Activated CD4-positive, alpha-beta T cell treated with anti-CD3 and anti-CD28 coated beads for 36 hours (primary cell): ENCODE data around the gene RASA3. TPM values are rescaled to one million over a fixed set of nuclear protein-coding genes. Genes with fewer than 3 reads are reported as not detected.
A peak's percentile ranks its signal among the peaks of the same experiment; 100 is the strongest.
"Not testable (repeated sequence)": the region's sequence is repeated elsewhere in the genome, so short reads cannot be mapped to it uniquely, and the experiment has no call there.

Experiments used
- ATAC-seq: fragments of 200-7000 bp; cut with Tn5 transposase; one replicate; pipeline ENCODE4 v1.10.0; 2021; ENCODE audit warnings: mild to moderate bottlenecking, moderate library complexity
- CTCF ChIA-PET: fragments of 350-600 bp; sonication (Branson Sonifier 250); formaldehyde crosslinking; loops from one replicate; lab custom pipeline; 2021; ENCODE audit warnings: antibody characterized with exemption; lab: Charles Lee
- POLR2A ChIA-PET: fragments of 350-600 bp; sonication (Branson Sonifier 250); formaldehyde crosslinking; loops from one replicate; lab custom pipeline; 2021; ENCODE audit warnings: antibody characterized with exemption, inconsistent platforms; lab: Charles Lee
- DNase-seq: peaks from one replicate; pipeline ENCODE4 v3.0.0-alpha.2; 2020
- H3K27ac Mint-ChIP-seq: one replicate; pipeline ENCODE4 v1.8.0; 2021; ENCODE audit warnings: mixed read lengths
- H3K27me3 Mint-ChIP-seq: one replicate; pipeline ENCODE4 v1.8.0; 2021; ENCODE audit warnings: mixed read lengths
- H3K36me3 Mint-ChIP-seq: one replicate; pipeline ENCODE4 v1.8.0; 2021; ENCODE audit warnings: low read depth, mixed read lengths
- H3K4me1 Mint-ChIP-seq: one replicate; pipeline ENCODE4 v1.8.0; 2021; ENCODE audit warnings: mixed read lengths
- H3K4me3 Mint-ChIP-seq: one replicate; pipeline ENCODE4 v1.8.0; 2021; ENCODE audit warnings: mild to moderate bottlenecking, moderate library complexity, mixed read lengths
- H3K9me3 Mint-ChIP-seq: one replicate; pipeline ENCODE4 v1.8.0; 2021; ENCODE audit warnings: low read depth, mixed read lengths
- intact Hi-C, 2 experiments: fragments of 100-400 bp; cut with DNase I in 1 of 2; cut with micrococcal nuclease in 1 of 2; formaldehyde crosslinking; loops; one replicate each; pipeline versions ENCODE4 v1.14.2 to v1.15.1; 2022 to 2024; cut with DNase I, micrococcal nuclease
- total RNA-seq, 2 experiments: library from RNA; stranded (reverse); gene quantifications; one replicate each; pipeline ENCODE4 v1.2.3, GENCODE V29; 2021

Gene RASA3
- total RNA-seq, 2 experiments from 2014 or later: 33.0 to 34.7 TPM

DNA sequence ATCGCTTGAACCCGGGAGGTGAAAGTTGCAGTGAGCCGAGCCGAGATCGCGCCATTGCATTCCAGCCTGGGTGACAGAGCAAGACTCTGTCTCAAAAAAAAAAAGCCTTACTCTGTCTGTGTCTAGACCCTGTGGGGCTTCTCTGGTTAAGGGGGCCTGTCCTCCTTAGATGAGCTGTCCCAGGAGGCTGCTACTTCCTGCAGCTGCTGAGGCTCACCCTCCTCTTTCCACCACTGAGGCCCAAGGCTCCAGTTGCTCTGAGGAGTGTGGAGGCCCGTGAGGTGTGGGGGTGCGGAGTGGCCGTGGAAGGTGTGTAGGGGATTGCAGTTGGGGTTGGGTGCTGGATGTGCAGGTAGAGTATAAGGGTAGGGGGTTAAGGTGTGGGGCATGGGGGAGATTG, 22.1 kb upstream of the RASA3 start:
- Mint-ChIP-seq H3K36me3 (no peaks in the 10 kb centered on the region), H3K27me3 (no peaks in the 10 kb centered on the region), H3K4me1 (peaks cover 68% of the 10 kb centered on the region), H3K9me3 (peaks cover 4% of the 10 kb centered on the region), H3K27ac (peak overlapping the region; percentile 24), H3K4me3 (no peak overlapping the region)
- peak; percentile 22 for DNase-seq
- ChIA-PET POLR2A (no interaction called here), CTCF (no interaction called here)
- no peak for ATAC-seq
- intact Hi-C loops: no loop called here

GRCh38 chr13:114153485-114154080, 21.2 kb upstream of the RASA3 start:
- CTCF ChIA-PET: no interaction called here
- H3K4me3 Mint-ChIP-seq: no peak overlapping the region
- no peaks in the 10 kb centered on the region for H3K27me3 Mint-ChIP-seq
- POLR2A ChIA-PET: no interaction called here
- peaks cover 72% of the 10 kb centered on the region for H3K4me1 Mint-ChIP-seq
- H3K36me3 Mint-ChIP-seq: no peaks in the 10 kb centered on the region
- peak overlapping the region; percentile 24 for H3K27ac Mint-ChIP-seq
- DNase-seq: no peak
- intact Hi-C loops: no loop called here
- ATAC-seq: no peak
- peaks cover 2% of the 10 kb centered on the region for H3K9me3 Mint-ChIP-seq

DNA sequence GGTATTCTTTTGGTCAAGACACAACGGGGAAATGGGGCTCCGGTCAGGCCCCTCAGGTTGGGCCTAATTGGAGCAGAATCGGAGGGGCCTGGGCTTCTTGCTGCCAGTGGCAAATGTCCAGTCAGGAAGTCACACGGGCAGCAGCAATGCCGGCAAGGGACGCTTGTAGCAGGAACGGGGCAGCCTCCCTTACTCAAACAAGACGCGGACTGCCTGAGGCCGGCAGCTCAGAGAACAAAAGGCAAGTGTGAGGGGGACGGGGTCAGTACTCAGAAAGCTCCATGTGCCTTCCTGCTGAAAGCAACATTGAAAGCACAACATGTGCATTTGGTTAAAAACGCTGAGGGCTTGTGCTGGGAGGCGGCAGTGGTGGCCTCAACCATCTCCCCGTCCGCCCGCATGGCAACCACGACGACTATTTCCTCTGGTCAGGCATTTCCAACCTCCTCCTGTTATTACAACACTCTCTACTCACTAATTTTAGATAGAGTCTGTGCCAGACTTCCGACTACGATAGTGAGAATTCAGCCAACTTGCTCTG, 20.5 kb upstream of the RASA3 start:
- peak overlapping the region; percentile 45 for H3K27ac Mint-ChIP-seq
- H3K36me3 Mint-ChIP-seq: no peaks in the 10 kb centered on the region
- H3K9me3 Mint-ChIP-seq: peaks cover 2% of the 10 kb centered on the region
- no peak overlapping the region for H3K4me3 Mint-ChIP-seq
- ChIA-PET CTCF (interaction anchor here (1.1 to 1.3 kb wide), 2 partner anchors 14 to 21 kb away, joined by 4 to 7 read pairs; partner anchors contain the start of gene RASA3), POLR2A (no interaction called here)
- no peaks in the 10 kb centered on the region for H3K27me3 Mint-ChIP-seq
- peaks cover 73% of the 10 kb centered on the region for H3K4me1 Mint-ChIP-seq
- no peak for ATAC-seq
- DNase-seq: no peak
- intact Hi-C loops: no loop called here

DNA sequence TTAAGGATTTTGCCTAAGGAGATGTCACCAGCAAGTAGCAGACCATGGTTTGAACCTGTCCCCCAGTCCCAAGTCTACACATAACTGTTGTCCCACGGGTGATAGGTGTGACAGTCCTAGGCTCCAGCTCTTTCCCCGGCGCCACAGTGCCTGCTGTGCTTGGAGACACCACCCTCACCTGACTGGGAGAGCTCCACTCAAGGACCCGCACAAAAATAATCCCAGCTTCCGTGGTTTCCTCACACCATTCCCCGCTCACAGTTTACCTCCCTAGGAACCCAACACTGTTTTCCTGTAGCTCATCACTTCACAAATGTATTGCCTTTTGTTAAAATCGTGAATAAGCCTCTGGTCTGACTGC, 19.8 kb upstream of the RASA3 start:
- Mint-ChIP-seq H3K36me3 (no peaks in the 10 kb centered on the region), H3K4me3 (no peak overlapping the region), H3K27me3 (no peaks in the 10 kb centered on the region), H3K27ac (peak overlapping the region; percentile 45), H3K4me1 (peaks cover 72% of the 10 kb centered on the region), H3K9me3 (peaks cover 2% of the 10 kb centered on the region)
- intact Hi-C loops: no loop called here
- ChIA-PET POLR2A (no interaction called here), CTCF (interaction anchor here (1.1 to 1.5 kb wide), 4 partner anchors 9 to 74 kb away, joined by 4 to 7 read pairs (median 6); partner anchors contain the start of gene RASA3)
- no peak for DNase-seq
- no peak for ATAC-seq

GRCh38 chr13:114151565-114152284, 19.3 kb upstream of the RASA3 start:
- ChIA-PET POLR2A (no interaction called here), CTCF (interaction anchor here (0.5 to 1.5 kb wide), 7 partner anchors 9 to 290 kb away, joined by 3 to 7 read pairs (median 4); partner anchors contain the start of gene RASA3)
- H3K9me3 Mint-ChIP-seq: peaks cover 2% of the 10 kb centered on the region
- no peaks in the 10 kb centered on the region for H3K27me3 Mint-ChIP-seq
- H3K4me3 Mint-ChIP-seq: peak overlapping the region; percentile 32
- H3K27ac Mint-ChIP-seq: peak overlapping the region; percentile 79
- H3K36me3 Mint-ChIP-seq: no peaks in the 10 kb centered on the region
- H3K4me1 Mint-ChIP-seq: peaks cover 69% of the 10 kb centered on the region
- intact Hi-C loops: no loop called here
- peak; percentile 87 for DNase-seq
- ATAC-seq: peak; percentile 59

- CTCF ChIA-PET: interaction anchor here (0.5 to 1.5 kb wide), 5 partner anchors 8 to 289 kb away, joined by 3 to 7 read pairs (median 4); no protein-coding TSS in a partner anchor
- ATAC-seq (no peak), DNase-seq (peak; percentile 22)
- H3K4me1 Mint-ChIP-seq: peaks cover 64% of the 10 kb centered on the region
- H3K27me3 Mint-ChIP-seq: no peaks in the 10 kb centered on the region
- no peaks in the 10 kb centered on the region for H3K36me3 Mint-ChIP-seq
- H3K4me3 Mint-ChIP-seq: peak overlapping the region; percentile 32
- peaks cover 2% of the 10 kb centered on the region for H3K9me3 Mint-ChIP-seq
- POLR2A ChIA-PET: no interaction called here
- H3K27ac Mint-ChIP-seq: peak overlapping the region; percentile 79
- intact Hi-C loops: no loop called here
Observed at GRCh38 chr13:114151031-114151430, 18.6 kb upstream of the RASA3 start.

GRCh38 chr13:114149774-114150740, 17.6 kb upstream of the RASA3 start:
- intact Hi-C loops: loop anchor here in 1 of 2 experiments (5.0 kb wide), 1 partner anchor 38 kb away; no protein-coding TSS in a partner anchor
- Mint-ChIP-seq H3K27me3 (no peaks in the 10 kb centered on the region), H3K4me1 (peaks cover 64% of the 10 kb centered on the region), H3K9me3 (peaks cover 2% of the 10 kb centered on the region), H3K4me3 (no peak overlapping the region), H3K36me3 (no peaks in the 10 kb centered on the region), H3K27ac (peak overlapping the region; percentile 87)
- CTCF ChIA-PET: interaction anchor here (0.6 kb wide), 1 partner anchor 22 kb away, joined by 3 read pairs; no protein-coding TSS in a partner anchor
- ATAC-seq: no peak
- POLR2A ChIA-PET: no interaction called here
- DNase-seq: no peak

- Mint-ChIP-seq H3K4me1 (peaks cover 56% of the 10 kb centered on the region), H3K27ac (peak overlapping the region; percentile 87), H3K4me3 (peak overlapping the region; percentile 30)
- not testable (repeated sequence) for H3K27me3 Mint-ChIP-seq, ATAC-seq, DNase-seq, H3K9me3 Mint-ChIP-seq, H3K36me3 Mint-ChIP-seq
- POLR2A ChIA-PET: interaction anchor here (1.5 kb wide), 1 partner anchor 81 kb away, joined by 9 read pairs; no protein-coding TSS in a partner anchor
- CTCF ChIA-PET: interaction anchor here (0.6 to 1.2 kb wide), 8 partner anchors 11 to 129 kb away, joined by 3 to 5 read pairs (median 3); no protein-coding TSS in a partner anchor
- intact Hi-C loops: loop anchor here (1.0 to 5.0 kb wide), 3 partner anchors 20 to 82 kb away; no protein-coding TSS in a partner anchor
Observed at GRCh38 chr13:114148886-114149285, 16.5 kb upstream of the RASA3 start.

DNA sequence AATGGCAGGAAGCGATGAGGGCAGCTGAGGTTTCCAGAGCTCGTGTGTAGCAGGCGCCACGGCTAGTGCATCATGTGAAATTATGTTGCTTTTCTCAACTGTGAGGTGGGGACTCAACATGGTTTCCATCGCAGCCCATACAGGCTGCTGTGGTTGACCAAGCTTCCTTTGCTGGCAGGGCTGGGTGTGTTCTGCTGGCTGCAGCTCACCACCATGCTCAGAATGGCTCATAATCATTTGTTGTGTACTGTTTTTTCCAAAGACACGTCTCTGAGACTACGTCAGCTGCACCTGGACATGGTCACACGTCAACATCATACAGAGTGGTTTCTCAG, 16.1 kb upstream of the RASA3 start:
- Mint-ChIP-seq H3K9me3 (no peaks in the 10 kb centered on the region), H3K27me3 (no peaks in the 10 kb centered on the region), H3K4me3 (peak overlapping the region; percentile 30), H3K27ac (peak overlapping the region; percentile 87), H3K4me1 (peaks cover 52% of the 10 kb centered on the region), H3K36me3 (no peaks in the 10 kb centered on the region)
- intact Hi-C loops: loop anchor here (1.0 to 5.0 kb wide), 3 partner anchors 19 to 81 kb away; no protein-coding TSS in a partner anchor
- ChIA-PET CTCF (interaction anchor here (0.6 to 1.2 kb wide), 10 partner anchors 11 to 129 kb away, joined by 3 to 7 read pairs (median 3); no protein-coding TSS in a partner anchor), POLR2A (interaction anchor here (0.6 to 1.5 kb wide), 2 partner anchors 66 to 81 kb away, joined by 4 to 9 read pairs; no protein-coding TSS in a partner anchor)
- DNase-seq (peak; percentile 90), ATAC-seq (peak; percentile 76)

GRCh38 chr13:114147803-114148520, 15.5 kb upstream of the RASA3 start:
- H3K27ac Mint-ChIP-seq: peak overlapping the region; percentile 87
- peaks cover 49% of the 10 kb centered on the region for H3K4me1 Mint-ChIP-seq
- H3K27me3 Mint-ChIP-seq: no peaks in the 10 kb centered on the region
- intact Hi-C loops: loop anchor here (1.0 to 5.0 kb wide), 3 partner anchors 19 to 81 kb away; no protein-coding TSS in a partner anchor
- ATAC-seq (peak; percentile 14), DNase-seq (no peak)
- H3K36me3 Mint-ChIP-seq: no peaks in the 10 kb centered on the region
- POLR2A ChIA-PET: interaction anchor here (0.6 to 1.5 kb wide), 3 partner anchors 65 to 171 kb away, joined by 3 to 9 read pairs (median 4); no protein-coding TSS in a partner anchor
- CTCF ChIA-PET: interaction anchor here (0.5 to 1.2 kb wide), 10 partner anchors 10 to 78 kb away, joined by 3 to 7 read pairs (median 3); no protein-coding TSS in a partner anchor
- H3K9me3 Mint-ChIP-seq: no peaks in the 10 kb centered on the region
- H3K4me3 Mint-ChIP-seq: peak overlapping the region; percentile 30
